ENCODE measurements around the gene CALML3.

Gene CALML3

DNA sequence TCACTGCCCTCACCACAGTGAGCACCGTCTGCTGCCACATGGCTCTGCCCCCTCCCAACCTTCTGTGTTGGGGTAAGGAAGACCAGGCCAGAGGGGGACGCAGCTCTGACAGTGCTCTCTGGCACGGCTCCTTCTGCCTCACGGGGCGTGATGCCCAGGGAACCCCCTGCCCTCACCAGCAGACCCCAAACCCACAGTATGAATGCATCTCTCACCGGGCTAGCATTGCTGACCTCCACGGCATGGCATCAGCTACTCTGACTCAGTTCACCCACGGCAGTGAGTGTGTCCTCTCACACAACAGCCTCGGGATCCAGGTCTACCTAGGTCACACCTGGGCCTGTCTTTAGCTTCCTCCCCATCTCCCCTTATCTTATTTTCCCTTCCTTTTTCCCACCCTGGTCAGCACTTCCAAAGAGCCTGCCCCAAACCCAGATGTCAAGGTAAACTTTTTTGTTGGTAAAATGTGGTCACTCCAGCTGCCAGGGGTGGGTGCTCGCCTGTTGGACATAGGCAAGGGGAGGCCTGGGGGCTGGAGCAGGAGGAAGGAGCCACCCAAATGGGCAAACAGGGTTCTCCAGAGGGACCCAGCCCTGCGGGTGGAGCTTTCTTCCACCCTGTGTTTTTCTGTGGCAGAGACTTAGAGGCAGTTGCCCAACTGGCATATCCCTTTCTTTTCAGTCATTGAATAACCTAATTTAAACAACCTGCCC lies 4.4 kb downstream of the CALML3 start:
- no peak for DNase-seq

DNA sequence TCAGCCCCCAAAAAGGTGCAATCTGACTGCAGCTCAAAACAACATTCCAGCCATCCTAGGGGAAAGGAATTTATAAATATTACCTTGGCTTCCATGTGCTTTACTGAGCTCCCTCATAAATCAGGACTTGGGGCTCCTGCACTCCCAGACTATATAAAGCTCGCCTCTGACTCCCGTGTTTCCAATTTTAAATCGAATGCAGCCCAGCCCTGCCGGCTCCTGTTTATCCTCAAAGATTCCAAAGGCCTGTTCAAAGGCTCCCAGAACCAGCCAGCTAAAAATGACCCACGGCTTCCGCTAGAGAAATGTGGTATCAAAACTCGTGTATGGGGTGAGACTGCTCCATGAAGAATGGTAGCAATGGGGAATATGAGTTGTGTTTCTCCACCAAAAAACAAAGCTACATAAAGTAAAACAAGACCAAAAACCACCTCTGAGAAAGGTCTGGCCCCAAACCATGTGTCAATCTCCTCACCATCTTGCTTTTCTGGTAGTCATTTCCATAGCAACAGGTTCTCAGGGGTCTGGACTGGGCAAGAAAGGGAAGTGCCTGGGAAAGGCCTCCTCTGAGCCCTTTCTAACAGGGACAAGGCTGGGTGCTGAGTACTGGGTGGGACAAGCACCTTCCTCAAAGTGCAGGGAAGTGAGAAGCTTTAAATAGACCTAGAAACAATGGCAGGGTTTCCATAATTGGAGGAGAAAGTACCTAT lies 5.1 kb downstream of the CALML3 start:
- no peak for DNase-seq

DNA sequence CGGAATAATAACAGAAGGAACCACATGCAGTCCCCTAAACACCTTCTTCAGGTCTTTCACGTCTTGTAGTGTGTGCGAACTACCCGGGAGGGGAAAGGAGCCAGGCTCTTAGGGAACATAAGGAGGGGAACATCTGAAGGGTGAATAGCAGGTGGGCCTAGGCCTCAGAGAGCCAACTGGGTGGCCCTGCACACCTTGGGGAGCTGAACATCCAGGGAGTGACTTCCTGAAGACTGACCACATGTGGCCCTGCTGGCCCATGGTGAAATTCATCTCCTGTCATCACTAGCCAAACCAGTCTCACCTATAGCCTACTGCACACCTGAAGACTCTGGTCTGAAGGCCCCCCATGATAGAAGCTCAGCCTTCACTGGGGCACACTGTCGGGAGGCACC lies 5.6 kb downstream of the CALML3 start:
- DNase-seq = no peak

DNA sequence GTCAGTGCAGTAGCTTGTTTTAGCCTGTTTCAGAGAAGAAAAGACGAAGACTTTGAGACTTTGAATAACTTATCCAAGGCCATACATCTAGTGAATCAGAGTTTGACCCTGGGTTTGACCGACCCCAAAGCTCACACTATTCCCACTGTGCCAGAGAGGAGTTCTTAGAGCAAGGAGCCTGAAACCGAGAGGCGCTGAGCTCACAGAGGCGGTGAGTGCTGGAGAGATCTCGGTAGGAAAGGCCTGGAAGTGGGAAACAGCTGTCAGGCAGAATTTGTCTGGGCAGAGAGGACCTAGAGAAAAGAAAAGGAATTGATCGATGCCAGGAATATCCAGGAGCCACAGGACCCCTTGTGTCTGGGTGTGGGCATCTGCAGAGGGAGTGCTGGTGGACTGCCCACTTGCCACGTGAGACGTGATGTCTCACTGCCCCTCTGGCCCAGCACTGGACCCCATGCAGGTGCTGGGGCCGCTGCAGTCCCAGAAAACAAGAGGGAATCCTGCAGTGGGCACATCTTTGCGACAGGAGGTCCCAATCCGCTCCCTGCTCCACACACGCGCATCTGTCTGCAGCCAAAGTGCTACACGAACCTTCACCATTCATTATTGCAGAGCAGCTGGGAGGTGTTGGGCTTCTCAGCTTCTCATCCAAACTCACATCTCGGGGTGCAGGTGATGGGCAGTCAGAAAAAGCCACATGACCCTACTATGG lies 6.2 kb downstream of the CALML3 start:
- no peak for DNase-seq

DNA sequence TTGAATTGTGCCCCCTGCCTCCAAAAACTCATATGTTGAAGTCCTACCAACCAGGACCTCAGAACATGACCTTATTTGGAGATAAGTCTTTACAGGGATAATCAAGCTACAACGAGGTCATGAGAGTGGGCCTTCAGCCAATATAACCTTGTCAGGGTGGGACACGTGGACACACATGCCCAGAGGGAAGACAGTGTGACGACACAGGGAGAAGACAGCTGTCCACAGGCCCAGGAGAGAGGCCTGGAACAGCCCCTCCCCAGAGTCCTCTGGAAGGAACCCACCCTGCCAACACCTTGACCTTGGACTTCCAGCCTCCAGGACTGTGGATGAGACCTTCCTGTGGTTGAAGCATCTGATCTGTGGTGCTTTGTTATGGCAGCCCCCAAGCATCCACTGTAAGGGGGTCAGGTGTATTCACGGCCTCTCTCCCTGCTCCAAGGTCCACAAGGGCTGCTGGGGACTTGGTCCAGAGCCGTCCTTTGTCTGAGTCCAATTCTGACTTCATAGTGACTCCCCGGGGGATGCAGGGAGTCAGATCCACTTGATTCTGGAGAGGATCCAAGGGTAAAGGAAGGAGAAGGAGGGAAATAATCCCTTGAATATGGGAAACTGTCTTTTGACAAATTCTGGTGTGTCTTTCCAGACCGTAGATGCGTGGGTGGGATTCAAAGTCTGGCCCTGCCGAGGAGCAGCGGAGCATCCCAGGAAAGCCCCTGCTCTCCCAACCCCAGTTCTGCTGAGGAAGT lies 7.0 kb downstream of the CALML3 start:
- DNase-seq = no peak

DNA sequence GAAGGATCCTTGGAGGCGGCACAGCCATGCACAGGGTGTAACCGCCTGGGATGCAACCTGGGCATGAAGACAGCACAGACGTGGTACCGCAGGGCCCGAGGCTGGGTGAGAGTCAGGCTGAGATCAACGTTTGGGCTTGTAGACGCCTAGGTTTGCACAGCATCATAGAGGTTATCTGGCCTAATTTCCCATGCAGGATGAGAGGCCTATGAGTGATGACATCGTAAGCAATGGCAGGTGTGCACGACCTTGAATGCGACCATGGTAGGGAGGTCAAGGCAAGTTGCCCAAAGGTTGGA lies 7.5 kb downstream of the CALML3 start:
- DNase-seq = no peak

DNA sequence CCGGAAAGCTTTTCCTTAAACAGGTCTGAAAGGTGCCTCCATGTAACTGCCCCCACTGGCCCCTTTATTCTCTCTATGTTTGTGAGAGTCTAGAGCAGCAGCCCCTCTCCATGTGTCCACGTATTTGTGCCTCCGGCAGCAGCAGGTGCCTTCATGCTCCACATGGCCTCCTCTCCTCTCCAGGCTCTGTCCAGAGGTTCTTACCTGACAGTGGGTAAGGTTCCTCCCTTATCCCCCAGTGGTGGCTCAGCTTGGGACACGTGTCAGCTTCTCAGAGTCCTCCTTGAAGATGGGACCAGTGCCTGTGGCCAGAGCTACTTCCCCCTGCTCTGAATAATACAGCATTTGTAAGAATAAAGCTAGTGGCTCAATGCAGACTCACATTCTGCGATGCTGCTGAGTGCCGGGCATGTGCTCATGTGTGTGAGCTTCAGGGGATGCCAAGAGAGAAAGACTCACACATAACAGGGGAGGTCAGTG lies 7.9 kb downstream of the CALML3 start:
- DNase-seq = no peak

DNA sequence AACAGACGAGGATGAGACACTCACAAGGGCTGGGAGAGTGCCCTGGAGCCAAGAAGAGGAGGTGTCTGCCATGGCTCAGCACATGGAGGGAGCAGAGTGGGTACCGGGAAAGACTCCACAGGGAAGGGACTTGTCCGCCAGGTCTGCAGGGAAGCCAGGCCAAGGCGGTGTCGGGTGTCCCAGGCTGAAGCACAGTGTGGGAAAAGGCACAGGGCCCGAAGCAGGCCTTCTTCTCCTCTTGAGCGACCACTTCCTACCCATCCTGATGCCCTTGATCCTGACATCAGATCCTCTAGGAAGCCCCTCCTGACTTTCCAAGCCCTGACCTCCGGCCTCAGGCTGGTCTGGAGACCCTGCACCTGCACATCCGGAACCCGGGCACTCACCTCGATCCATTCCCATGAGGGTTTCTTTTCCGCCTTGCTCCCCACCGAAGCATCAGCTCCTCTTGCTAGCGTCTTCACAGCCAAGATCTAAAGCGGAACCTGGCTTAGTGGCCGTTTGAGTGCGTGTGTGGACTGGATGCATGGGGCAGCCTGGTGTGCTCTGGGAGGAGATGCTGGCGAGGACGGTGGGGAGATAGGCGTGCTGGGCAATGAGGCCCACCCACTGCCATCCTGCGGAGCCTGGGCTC lies 8.5 kb downstream of the CALML3 start:
- DNase-seq = no peak

DNA sequence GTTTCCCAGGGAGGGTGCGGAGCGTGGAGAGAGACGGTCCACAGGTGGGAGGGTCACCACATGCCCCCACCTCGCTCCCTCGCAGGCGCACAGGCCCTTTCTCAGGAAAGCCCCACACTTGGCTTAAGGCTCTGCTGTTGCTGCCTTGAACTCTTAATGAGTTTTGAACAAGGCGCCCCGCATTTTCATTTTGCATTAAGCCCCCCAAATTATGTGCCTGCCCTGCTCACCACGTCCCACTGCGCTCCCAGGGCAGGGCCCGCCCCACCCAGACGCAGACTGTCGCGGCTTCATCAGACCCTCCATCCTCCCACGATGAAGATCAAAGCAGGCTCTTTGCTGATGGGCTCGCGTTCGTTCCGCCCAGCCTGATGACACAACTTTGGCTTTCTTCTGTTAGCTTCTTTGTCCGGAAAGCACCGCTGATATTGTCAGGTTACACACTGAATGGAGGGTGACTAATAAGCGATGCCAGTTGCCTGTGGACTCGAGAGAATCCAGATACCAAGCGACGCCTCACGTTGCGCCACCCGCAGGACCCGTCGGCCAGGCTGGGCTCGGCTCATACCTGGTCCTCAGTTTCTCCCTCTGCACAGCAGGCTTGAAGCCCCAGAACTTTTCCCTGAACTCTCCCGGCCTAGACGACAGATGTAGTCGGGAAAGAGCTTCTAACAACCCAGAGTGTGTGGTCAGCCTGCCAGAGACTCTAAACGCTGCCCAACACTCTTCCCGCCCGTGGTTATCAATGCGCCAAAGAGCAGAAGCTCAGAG lies 9.5 kb downstream of the CALML3 start:
- DNase-seq = no peak

DNA sequence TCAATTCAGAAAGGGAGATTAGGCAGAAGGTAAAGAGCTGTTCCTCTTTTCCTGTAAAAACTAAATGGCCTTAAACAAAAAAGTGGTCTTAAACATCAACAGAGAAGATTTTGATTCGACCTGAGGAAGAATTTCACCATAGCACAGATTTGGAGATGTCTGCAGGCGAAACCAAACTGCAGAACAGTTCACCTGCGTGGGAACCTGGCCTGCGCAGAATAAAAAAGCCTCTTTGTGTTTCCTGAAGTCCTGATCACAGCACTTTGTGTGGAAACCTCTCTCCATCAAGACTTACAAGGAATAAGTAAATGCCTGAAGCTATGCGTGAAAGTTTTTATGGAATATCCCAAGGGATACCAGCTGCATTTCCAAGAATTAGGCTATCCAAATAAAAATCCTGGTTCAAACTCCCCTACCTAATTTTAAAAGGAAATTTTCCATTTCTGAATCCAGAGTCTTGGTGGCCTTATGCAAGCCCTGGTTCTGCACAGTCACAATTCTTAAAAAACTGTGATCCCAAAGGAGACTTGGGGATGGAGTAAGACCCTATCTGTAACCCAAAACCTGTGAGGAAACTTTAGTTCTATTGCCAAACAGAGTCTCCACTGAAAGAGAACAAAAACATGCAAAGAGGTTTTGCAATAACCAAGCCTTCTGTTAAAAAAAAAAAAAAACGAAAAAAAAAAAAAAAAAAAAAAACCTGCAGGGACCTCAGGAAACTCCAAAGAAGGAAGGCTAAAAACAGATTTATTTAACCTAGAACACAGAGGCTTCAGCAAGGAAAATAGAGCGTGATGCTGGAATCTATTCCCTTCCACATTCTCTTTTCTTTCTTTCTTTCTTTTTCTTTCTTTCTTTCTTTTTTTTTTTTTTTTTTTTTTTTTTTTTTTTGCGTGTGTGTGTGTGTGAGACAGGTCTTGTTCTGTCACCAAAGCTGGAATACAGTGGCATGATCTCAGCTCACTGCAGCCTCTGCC lies 10.4 kb downstream of the CALML3 start:
- DNase-seq = no peak

DNA sequence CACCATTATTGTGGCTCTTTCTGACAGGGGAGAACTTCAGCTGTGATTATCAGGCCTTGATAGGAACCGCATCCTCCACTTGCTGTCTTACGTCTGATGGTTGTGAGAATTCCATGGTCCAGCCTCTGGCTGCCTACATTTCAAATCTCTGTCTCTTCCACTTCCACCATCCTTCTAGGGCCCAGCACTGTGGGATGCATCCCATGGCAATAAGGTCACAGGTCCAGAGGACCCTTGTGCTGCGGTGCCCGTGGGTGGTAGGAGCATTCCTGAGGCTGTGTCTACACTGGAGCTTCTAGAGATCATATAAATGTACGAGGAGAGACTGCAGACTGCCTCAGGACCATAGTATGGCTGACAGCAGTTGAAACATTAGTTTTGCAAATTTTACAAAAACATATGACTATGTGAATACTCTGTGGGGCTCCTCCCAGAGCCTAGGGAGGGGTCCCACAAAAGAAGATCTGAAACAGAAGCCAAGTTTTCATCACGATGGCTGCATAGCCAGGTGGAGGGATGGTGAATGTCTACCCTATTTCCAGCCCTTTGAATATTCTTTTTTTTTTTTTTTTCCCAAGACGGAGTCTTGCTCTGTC lies 11.8 kb downstream of the CALML3 start:
- DNase-seq = no peak

DNA sequence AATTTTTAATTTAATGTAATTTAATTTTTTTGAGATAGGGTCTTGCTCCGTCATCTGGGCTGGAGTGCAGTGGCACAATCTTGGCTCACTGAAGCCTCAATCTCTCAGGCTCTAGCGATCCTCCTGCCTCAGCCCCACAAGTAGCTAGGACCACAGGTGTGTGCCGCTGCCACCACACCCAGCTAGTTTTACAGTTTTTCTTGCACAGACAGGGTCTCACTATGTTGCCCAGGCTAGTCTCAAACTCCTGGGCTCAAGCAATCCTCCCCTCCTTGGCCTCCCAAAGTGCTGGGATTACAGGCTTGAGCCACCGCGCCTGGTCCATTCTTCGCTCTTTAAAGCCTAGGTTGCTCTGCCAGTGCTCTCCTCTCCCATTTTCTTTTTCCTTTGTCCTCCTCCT lies 12.9 kb downstream of the CALML3 start:
- no peak for DNase-seq

DNA sequence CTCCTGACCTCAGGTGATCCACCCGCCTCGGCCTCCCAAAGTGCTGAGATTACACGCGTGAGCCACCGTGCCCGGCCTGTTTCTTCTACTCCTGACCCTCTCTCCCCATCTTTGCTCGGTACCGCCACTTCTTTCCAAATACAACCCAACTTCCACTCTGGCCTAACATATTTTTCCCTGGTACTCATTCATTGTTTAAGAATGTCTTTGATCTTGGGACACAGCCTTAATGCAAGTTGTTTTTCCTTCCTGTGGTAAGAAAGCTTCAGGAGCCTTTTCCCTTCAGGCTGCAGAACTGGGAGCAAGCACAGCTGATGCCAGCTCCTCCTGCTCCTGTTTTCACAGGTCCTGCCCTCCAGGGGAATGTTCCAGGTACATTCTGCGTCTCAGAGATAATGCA lies 13.7 kb downstream of the CALML3 start:
- no peak for DNase-seq

DNA sequence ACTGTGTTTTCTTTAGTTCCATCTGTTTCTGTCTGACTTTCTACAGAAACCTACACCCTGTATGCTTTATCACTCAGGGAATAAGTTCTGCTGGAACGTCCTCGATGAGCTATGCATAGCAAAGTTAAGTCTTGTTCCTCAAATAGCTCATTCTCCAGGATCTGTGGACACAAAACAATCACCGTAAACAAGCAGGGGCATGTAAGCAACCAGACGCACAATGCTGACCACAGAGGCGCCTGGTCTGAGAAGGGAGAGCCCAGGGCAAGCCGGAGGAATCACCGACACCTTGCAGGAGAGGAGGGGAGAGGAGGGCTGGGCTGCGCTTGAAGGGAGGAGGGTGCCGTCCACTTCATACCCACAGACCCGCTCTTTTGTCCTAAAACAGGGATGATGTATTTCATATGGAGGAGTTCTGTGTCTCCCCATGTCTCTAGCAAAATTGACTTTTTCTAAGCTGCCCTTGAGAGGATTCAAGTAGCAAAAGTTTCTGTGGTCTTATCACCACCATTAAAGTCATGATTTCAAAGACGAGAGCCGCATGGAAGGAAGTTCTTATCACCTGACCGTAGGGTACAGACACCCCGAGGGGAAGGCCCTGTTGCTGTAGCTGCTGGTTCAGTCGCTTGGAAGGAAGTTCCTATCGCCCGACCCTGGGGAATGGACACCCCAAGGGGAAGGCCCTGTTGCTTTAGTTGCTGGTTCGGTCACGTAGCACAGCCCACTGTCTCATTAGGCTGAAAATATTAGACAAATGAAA lies 14.3 kb downstream of the CALML3 start:
- no peak for DNase-seq

DNA sequence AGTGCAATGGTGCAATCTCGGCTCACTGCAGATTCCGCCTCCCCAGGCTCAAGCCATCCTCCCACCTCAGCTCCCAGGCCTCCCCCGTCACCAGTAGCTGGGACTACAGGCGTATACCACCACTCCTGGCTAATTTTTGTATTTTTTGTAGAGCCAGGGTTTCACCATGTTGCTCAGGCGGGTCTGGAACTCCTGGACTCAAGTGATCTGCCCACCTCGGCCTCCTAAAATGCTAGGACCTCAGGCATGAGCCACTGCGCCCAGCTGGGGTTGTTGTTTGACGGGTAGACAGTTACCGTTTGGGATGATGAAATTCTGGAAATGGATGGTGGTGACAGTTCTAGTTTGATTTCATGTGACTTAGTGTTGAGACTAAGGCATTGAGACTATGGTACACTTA lies 15.3 kb downstream of the CALML3 start:
- DNase-seq = no peak

DNA sequence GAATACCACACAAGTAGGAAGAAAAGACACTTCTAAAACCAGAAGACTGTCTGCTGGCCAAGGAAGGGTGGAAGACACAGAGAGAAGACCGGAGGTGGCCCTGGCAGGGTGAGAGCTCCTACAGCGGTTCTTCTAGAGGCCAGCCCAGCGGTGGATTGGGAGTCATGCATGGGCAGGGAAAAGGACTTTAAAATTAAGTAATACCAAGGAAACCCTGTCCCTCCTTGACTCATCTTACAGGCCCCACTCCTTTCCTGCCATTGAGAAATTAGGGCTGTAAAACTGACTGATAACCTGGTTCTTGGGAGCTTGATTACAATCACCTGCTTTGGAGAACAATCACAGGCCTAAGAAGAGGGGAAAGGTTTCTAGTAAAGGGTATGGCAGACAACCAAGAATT lies 16.1 kb downstream of the CALML3 start:
- no peak for DNase-seq

DNA sequence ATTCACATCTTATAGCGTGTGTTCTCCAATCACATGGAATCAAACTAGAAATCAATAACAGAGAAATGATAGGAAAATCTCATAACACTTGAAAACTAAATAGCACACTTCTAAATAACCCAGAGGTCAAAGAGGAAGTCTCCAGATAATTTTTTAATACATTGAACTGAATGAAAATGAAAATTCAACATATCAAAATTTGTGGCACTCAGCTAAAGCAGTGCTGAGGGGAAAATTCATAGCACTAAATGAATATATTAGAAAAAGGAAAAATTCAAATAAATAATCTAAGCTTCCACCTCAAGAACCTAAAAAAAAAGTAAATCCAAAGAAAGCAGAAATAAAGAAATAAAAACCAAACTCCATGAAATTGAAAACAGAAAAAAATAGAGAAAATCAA lies 17.3 kb downstream of the CALML3 start:
- DNase-seq = no peak

DNA sequence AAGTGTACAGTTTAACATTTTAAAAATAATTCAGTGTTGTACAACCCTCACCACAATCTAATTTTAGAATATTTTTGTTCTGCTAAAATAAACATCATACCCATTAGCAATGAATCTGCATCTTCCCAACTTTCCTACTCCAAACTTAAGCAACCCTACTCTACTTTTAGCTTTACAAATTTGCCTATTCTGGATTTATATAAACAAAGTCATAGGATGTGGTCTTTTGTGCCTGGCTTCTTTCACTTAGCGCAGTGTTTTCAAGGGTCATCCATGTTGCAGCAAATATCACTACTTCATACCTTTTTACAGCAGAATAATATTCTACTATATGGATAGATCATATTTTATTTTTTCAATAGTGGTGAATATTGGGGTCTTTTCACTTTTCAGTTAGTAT lies 18.9 kb downstream of the CALML3 start:
- no peak for DNase-seq

DNA sequence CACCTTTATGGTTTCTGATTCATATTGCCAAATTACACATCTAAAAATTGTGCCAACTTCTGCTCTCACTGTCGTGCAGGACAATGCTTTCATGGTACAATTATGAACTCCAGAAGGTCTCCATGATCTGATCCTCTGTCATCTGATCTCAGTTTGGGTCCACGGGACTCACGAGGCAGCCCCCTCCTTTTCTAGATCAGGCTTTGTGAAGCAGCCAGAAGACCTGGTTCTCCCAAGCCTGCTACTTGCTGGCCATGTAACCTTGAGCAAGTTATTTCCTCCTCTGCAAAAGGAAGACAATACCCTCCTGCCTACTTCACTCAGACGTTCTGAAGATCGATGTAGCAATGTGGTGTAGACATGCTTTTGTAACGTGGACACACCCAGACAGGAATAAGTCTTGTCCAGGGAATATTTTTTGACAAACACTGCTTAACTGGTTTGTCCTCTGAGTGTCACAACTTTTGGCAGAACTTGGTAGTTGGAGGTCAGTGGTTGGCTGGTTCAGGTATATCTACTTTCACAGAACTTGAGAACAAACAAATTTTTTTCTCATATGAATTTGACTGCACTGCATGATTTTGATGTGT lies 19.6 kb downstream of the CALML3 start:
- no peak for DNase-seq

All from NCI-H1092 treated with DMSO at 0.1 percent for 48 hours (cell line).